ENCODE measurements around the gene NOP16.
"Not testable (repeated sequence)": the region's sequence is repeated elsewhere in the genome, so short reads cannot be mapped to it uniquely, and the experiment has no call there.

DNA sequence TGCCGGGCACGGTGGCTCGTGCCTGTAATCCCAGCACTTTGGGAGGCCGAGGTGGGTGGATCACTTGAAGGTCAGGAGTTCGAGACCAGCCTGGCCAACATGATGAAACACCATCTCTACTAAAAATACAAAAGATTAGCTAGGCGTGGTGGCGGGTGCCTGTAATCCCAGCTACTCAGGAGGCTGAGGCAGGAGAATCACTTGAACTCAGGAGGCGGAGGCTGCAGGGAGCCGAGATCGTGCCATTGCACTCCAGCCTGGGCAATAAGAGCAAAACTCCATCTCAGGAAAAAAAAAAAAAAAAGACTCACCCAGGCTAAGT lies 19.8 kb upstream of the NOP16 start:
- TF ChIP-seq, protein P1, sequence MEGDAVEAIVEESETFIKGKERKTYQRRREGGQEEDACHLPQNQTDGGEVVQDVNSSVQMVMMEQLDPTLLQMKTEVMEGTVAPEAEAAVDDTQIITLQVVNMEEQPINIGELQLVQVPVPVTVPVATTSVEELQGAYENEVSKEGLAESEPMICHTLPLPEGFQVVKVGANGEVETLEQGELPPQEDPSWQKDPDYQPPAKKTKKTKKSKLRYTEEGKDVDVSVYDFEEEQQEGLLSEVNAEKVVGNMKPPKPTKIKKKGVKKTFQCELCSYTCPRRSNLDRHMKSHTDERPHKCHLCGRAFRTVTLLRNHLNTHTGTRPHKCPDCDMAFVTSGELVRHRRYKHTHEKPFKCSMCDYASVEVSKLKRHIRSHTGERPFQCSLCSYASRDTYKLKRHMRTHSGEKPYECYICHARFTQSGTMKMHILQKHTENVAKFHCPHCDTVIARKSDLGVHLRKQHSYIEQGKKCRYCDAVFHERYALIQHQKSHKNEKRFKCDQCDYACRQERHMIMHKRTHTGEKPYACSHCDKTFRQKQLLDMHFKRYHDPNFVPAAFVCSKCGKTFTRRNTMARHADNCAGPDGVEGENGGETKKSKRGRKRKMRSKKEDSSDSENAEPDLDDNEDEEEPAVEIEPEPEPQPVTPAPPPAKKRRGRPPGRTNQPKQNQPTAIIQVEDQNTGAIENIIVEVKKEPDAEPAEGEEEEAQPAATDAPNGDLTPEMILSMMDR (IDR thresholded peaks at IDR 0.05; ENCODE audit: poor library complexity): not testable (repeated sequence)
- TF ChIP-seq EZH2 (IDR thresholded peaks at IDR 0.05; ENCODE audit: borderline replicate concordance); EZH2phosphoT487 (IDR thresholded peaks at IDR 0.05; ENCODE audit: low read depth, severe bottlenecking, unreplicated experiment): not testable (repeated sequence)
